GM12878 (cell line): ENCODE results near the gene C12orf60. TPM values are rescaled to one million over a fixed set of nuclear protein-coding genes. Genes with fewer than 3 reads are reported as not detected.

Experiments
- CEBPZ ChIP-seq: fragments of 150-350 bp; IDR thresholded peaks from 2 replicates; pipeline ENCODE4 v1.6.1; 2016; ENCODE audit warnings: low read depth, low read length
- E4F1 ChIP-seq: fragments of 450-650 bp; IDR thresholded peaks from 2 replicates; pipeline ENCODE4 v1.6.1; 2018; ENCODE audit warnings: borderline replicate concordance, mild to moderate bottlenecking; ENCODE audit not compliant: partially characterized antibody
- ZNF207 ChIP-seq: fragments of 450-650 bp; IDR thresholded peaks from 2 replicates; pipeline ENCODE4 v1.6.1; 2014; ENCODE audit warnings: antibody characterized with exemption, mild to moderate bottlenecking, borderline replicate concordance
- ZNF274 ChIP-seq: IDR thresholded peaks from one replicate; pipeline ENCODE4 v1.8.0; 2011; ENCODE audit not compliant: insufficient read length, insufficient read depth
- ZNF687 ChIP-seq: fragments of 450-650 bp; IDR thresholded peaks from 2 replicates; pipeline ENCODE4 v1.6.1; 2017; ENCODE audit warnings: mild to moderate bottlenecking, moderate library complexity
- polyA plus RNA-seq, 11 experiments: library from polyadenylated mRNA; depleted of rRNA in 4 of 11; unstranded in 6 of 11; stranded (reverse) in 5 of 11; fragments of >200 nt; fragmentation: Nextera tagmentation in 4 of 11; fragmentation: Illumina TruSeq in 1 of 11; extraction: Ambion mirVana in 4 of 11; extraction: Trizol in 1 of 11; gene quantifications; 1 replicate in 1 of 11; 2 replicates in 10 of 11; pipeline versions ENCODE4 v1.2.1 to v1.2.3, GENCODE V29; 2011 to 2016; ENCODE audit warnings: inconsistent platforms in 2 of 11, missing spikeins in 2 of 11, low read depth in 1 of 11
- total RNA-seq, 4 experiments: library from RNA; depleted of rRNA in 3 of 4; stranded (reverse); fragments of >200 nt in 3 of 4; fragmentation: Illumina TruSeq in 1 of 4; extraction: Trizol in 1 of 4; gene quantifications; 2 replicates each; pipeline versions ENCODE4 v1.2.1 to v1.2.3, GENCODE V29; 2013 to 2021
- TF ChIP-seq, protein P1 (sequence below): fragments of 450-650 bp; IDR thresholded peaks from 2 replicates; pipeline ENCODE4 v1.6.1; 2017; ENCODE audit warnings: mild to moderate bottlenecking

C12orf60 gene
- total and polyA plus RNA-seq, 10 of the 15 experiments (the other 5 are each of a cell fraction or from before 2014, with no cell fraction given) = 1.8 to 7.2 (median 3.2) TPM

DNA sequence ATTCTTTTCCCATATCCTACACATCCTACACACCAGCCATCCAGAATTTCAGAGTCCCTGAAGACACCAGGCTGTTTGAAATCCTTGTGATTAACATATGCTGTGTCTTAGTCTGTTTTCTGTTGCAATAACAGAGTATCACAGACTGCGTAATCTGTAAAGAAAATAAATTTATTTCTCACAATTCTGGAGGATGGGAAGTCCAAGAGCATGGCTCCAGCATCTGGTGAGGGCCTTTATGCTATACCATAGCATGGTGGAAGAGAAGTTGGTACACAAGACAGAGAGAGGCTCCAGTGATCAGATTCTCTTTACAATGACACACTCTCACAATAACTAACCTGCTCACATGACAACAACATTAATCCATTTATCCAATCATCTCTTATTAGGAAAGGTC lies 35.8 kb downstream of the C12orf60 start (continued):
- no peak for TF ChIP-seq ZNF687
- no peak for TF ChIP-seq ZNF274
- TF ChIP-seq ZNF207 = no peak
- TF ChIP-seq E4F1 = no peak
- TF ChIP-seq, protein P1, sequence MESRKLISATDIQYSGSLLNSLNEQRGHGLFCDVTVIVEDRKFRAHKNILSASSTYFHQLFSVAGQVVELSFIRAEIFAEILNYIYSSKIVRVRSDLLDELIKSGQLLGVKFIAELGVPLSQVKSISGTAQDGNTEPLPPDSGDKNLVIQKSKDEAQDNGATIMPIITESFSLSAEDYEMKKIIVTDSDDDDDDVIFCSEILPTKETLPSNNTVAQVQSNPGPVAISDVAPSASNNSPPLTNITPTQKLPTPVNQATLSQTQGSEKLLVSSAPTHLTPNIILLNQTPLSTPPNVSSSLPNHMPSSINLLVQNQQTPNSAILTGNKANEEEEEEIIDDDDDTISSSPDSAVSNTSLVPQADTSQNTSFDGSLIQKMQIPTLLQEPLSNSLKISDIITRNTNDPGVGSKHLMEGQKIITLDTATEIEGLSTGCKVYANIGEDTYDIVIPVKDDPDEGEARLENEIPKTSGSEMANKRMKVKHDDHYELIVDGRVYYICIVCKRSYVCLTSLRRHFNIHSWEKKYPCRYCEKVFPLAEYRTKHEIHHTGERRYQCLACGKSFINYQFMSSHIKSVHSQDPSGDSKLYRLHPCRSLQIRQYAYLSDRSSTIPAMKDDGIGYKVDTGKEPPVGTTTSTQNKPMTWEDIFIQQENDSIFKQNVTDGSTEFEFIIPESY = no peak
- TF ChIP-seq CEBPZ = no peak
